HG03460 (cell line): ENCODE results near the gene FOXP1.
"Not testable (repeated sequence)": the region's sequence is repeated elsewhere in the genome, so short reads cannot be mapped to it uniquely, and the experiment has no call there.

Source experiments
- ATAC-seq: cut with Tn5 transposase; IDR thresholded peaks from one replicate; pipeline ENCODE4 v1.9.1; 2021; ENCODE audit not compliant: unreplicated experiment

Gene FOXP1

GRCh38 chr3:71351403-71352149 is 232.0 kb downstream of the FOXP1 start:
- ATAC-seq, result no peak

- ATAC-seq, result no peak
Measured at GRCh38 chr3:71350998-71351397, 232.5 kb downstream of the FOXP1 start.

- ATAC-seq, result no peak
Measured at GRCh38 chr3:71348831-71349230, 234.7 kb downstream of the FOXP1 start.

- no peak for ATAC-seq
Measured at GRCh38 chr3:71348001-71348632, 235.4 kb downstream of the FOXP1 start.

GRCh38 chr3:71346061-71346460 is 237.5 kb downstream of the FOXP1 start:
- no peak for ATAC-seq

GRCh38 chr3:71345429-71346040 is 238.0 kb downstream of the FOXP1 start:
- no peak for ATAC-seq

GRCh38 chr3:71341721-71342120 is 241.8 kb downstream of the FOXP1 start:
- ATAC-seq, result no peak

- no peak for ATAC-seq
Measured at GRCh38 chr3:71339049-71339448, 244.5 kb downstream of the FOXP1 start.

GRCh38 chr3:71332813-71333212 is 250.7 kb downstream of the FOXP1 start:
- no peak for ATAC-seq

GRCh38 chr3:71330909-71331308 is 252.6 kb downstream of the FOXP1 start:
- ATAC-seq, result no peak

GRCh38 chr3:71330505-71330904 is 253.0 kb downstream of the FOXP1 start:
- no peak for ATAC-seq

- ATAC-seq, result no peak
Measured at GRCh38 chr3:71329817-71330216, 253.7 kb downstream of the FOXP1 start.

GRCh38 chr3:71328926-71329325 is 254.6 kb downstream of the FOXP1 start:
- no peak for ATAC-seq

GRCh38 chr3:71327936-71328335 is 255.6 kb downstream of the FOXP1 start:
- no peak for ATAC-seq

GRCh38 chr3:71325715-71326114 is 257.8 kb downstream of the FOXP1 start:
- ATAC-seq, result no peak

GRCh38 chr3:71324224-71324623 is 259.3 kb downstream of the FOXP1 start:
- not testable (repeated sequence) for ATAC-seq

- no peak for ATAC-seq
Measured at GRCh38 chr3:71323558-71323957, 260.0 kb downstream of the FOXP1 start.

- ATAC-seq, result no peak
Measured at GRCh38 chr3:71322154-71322553, 261.4 kb downstream of the FOXP1 start.

- no peak for ATAC-seq
Measured at GRCh38 chr3:71319771-71320170, 263.8 kb downstream of the FOXP1 start.

- ATAC-seq, result no peak
Measured at GRCh38 chr3:71318458-71318827, 265.1 kb downstream of the FOXP1 start.

- ATAC-seq, result no peak
Measured at GRCh38 chr3:71317749-71318457, 265.6 kb downstream of the FOXP1 start.

GRCh38 chr3:71317140-71317539 is 266.4 kb downstream of the FOXP1 start:
- no peak for ATAC-seq
